EL (cell line): ENCODE measurements around the gene KCNT1.

Source experiments
- DNase-seq: peaks from one replicate; pipeline ENCODE4 v3.0.0-alpha.2; 2016

The KCNT1 gene

DNA sequence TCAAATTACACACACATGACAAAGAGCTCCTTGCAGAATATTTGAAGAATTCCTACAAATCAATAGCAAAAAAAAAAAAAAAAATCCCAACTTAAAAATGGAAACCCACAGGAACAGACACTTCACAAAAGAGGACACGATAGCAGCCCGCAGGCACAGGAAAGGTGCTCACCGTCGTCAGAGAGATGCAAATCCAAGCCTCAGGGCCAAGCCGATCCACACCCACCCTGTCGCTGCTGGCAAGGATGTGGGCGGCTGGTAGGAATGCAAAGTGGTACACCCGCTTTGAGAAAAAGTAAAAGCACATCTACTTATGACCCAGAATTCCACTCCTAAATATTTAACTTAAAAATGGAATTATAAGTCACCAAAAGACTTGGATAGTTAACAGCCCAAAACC, 28.0 kb upstream of the KCNT1 start:
- no peak for DNase-seq

DNA sequence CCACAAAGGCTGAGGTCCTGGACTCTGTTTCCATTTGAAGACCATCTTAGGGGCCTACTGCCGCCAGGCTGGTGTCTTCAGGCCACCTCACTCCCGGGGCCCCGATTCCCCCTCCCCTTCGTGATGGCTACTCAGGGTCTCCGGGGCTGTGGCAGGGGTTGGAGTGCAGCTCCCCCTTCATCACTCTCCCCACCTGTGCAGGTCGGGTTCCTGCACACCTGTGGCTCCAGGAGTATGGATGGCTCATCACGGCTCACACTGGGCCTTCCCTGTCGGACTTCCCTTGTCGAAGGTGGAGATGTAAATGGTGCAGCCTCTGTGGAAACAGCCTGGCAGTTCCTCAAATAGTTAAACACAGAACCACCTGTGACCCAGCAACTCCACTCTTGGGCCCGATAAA, 27.0 kb upstream of the KCNT1 start:
- no peak for DNase-seq

DNA sequence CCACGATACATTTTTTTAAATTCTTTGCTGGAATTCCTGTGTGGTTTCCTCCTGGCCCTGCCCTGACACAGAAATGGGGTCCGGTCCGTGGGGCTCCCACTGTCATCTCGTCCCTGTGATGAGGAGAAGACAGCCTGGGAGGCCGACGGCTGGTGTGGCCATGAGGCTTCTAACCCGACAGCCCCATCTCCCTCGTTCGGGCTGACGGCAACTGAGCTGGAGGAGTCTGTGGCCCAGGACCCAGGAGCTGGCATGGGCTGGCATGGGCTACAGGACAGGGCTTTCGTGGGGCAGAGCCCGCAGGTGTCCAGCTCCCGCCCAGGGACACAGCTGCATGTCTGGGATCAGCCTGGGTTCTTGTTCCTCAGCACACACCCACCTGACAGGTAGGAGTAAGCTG, 25.1 kb upstream of the KCNT1 start:
- DNase-seq = no peak

DNA sequence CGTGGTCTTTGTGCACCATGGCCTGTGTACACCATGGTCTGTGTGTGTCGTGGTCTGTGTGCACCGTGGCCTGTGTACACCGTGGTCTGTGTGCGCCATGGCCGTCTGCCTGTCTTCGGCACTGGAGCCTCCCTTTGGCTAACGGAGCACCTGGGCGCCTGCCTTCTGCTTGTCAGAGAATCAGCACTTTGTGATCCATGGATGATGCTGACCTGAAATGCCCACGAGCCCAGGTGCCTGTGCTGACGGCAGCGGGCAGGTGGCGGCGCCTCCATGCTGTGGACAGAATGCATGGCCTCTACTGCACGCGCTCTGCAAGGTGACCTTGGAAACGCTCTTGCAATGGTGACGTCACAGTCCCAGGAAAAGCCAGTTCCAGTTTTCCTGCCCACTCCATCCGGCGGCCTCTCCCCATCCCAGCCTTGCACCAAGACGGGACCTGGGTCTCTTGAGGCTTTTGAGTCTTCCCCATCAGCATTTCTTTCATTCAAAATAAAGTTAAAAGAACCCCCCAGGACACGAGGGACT, 24.3 kb upstream of the KCNT1 start:
- no peak for DNase-seq

DNA sequence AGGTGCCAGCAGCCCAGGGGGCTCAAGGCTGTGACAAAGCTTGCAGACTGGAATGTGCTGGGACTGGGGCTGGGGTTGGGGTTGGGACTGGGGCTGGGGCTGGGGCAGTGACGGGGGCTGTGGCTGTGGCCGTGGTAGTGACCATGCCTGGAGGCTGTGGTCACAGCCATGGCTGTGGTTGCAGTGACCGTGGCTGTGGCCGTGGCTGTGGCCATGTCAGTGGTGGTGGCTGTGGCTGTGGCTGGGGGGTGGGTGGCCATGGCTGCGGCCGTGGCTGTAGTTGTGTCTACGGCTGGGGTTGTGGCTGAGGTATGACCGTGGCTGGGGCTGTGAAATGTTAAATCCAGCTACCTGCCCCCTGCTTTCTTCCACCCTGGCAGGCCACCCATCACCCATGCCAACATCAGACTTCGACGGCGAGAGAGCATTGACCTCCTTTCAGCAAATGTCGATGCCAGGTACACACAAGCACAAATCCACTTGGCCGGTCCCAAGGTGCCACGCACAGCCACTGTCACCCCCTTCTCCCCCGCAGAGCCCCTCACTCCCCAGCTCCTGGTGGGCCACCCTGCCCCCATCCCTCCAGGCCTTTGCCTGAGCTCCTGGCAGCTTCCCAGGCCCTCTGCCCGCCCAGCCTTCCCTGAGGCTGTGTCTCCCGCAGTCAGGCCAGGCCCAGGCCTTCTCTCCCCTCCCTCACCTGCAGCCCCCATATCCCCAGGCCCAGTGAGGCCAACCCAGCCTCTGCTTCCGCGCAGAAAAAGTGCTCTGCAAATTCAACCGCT, 23.6 kb upstream of the KCNT1 start:
- no peak for DNase-seq

DNA sequence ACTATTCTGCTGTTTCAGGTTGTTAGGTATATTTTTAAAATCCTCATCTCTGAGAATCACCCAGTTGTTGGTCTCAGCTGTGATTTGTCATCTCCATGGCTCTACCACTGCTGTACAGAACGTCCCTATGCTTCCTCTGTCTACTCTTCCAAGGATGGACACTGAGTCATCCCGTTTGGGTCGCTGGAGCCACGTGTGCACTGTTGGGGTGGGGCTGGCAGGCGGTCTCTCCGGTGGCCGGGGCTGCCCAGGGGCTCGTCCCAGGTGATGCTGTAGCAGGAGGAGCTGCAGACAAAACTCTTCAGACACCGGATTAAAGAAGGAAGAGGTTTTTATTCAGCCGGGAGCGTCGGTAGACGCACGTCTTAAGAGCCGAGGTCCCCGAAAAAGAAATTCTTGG, 21.9 kb upstream of the KCNT1 start:
- no peak for DNase-seq

DNA sequence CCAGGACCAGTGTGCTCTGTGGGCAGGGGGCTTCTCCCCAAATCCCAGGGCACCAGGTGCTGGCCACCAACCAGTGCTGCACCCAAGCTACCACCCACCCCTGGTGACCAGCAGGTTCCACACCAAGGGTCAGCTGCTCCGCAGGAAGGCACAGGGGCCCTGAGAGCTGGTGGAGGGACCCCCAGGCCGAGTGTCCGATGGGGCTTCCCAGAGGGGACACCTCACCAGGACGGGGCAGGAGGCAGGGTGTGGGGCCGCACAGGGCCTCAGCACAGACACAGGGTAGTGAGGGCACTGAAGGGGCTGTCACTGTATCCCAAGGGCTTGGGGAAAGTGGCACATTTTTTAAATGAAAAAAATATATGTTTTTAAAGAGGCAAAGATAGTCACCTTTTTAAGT, 20.8 kb upstream of the KCNT1 start:
- DNase-seq = no peak

DNA sequence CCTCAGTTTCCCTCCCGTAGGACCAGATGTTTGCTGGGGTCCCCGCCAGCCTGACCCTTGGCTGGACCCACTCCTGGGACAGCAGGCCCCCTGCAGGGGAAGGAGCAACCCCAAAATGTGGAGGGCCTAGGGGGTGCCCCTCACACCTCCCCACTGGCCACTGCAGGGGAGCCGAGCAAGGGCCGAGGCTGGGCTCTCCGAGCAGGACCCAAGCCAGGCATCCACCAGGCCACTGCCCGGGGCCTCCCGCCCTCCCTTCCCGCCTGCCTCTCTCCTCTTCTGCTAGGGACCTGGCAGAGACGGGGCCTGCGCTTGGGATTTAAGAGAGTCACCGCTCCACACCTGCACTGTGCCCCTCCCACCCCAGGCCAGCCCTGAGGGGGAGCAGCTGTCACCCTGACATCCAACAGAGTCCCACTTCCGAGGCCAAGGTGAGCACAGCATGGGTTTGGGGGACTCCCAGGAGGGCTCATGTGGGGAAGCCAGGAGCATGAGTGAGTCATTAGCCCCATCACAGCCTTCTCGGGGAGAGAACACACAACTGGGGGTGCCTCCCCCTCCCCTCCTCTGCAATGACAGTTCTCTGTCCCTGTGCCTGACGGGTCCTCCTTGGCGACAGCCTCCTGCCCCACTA, 18.5 kb upstream of the KCNT1 start:
- DNase-seq = no peak

DNA sequence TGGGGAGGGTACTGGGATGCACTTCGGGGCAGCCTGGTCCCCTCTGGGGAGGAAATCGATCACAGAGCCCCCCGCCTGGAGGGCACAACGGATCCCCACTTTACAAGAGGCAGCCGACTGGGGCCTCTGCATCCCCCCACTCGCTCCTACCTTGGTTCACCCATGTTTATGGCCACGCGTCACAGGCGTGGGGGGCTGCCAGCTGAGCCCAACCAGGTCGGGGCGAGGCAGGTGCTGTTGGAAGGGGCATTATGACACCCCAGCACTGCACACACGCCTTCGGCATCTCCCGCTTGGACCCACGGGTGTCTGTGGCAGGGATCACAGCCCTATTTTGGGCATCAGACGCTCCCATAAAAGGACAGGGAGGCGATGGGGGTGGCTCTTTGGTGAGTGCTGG, 17.3 kb upstream of the KCNT1 start:
- no peak for DNase-seq

DNA sequence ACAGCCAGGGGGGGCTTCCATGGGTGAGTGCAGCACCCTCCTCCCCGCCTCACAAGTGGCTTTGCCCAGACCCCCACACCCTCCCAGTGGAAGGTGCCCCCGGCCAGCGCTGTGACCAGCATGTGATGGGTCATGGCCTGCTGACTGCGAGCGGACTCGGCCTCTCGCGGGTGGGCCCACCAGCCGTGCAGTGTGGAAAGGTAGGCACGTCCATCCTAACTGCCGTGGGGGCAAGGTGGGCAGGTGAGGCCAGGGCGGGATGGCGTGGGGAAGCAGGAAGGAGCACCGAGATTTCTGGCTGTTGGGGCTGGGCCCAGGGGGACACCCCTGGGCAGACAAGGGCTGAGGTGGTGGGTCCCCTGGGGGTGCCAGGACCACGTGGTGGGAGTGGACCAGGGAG, 14.8 kb upstream of the KCNT1 start:
- no peak for DNase-seq

DNA sequence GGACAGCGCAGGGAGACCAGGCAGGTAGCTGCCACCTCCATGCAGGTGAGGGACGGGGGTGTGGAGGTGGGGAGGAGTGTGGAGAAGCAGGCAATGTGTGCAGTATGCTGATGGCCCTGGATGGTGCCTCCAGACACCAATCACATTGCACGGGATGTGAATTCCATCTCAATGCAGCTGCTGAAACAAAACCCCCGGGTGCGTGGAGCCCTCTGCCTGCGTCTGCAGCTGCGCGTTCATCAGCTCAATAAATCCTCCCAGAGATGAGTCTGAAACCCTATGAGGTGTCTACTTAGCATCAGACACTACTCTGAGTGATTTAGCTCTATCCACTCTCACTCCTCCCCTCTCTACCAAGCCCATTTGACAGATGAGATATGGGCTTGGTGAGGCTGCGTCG, 13.0 kb upstream of the KCNT1 start:
- no peak for DNase-seq

DNA sequence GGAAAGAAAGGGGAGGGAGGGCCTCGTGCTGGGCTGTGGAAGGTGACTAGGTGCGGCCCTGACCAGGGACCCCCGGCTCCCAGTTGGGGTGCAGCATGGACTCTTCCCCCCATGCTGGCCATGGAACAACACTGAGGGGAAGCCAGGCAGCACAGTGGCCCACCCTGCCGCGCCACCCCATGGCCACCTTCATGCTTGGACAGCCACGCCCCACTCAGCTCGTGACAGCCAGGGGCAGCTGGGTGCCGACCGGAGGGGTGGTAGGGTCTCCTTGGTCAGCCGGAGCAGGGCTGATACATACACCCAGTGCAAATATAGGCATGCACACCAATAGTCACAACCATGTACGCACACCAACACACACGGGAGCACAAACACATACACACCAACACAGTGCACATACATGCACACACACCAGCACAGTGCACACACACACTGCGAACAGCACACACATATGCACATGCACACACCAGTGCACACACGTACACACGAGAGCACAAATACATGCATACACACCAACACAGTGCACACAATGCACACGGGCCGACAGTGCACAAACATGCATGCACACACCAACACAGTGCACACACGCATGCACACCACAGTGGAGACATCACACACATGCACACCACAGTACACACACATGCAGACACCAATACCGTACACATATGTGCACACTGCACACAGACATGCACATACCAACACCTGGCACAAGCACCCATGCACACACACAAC, 11.0 kb upstream of the KCNT1 start:
- no peak for DNase-seq

DNA sequence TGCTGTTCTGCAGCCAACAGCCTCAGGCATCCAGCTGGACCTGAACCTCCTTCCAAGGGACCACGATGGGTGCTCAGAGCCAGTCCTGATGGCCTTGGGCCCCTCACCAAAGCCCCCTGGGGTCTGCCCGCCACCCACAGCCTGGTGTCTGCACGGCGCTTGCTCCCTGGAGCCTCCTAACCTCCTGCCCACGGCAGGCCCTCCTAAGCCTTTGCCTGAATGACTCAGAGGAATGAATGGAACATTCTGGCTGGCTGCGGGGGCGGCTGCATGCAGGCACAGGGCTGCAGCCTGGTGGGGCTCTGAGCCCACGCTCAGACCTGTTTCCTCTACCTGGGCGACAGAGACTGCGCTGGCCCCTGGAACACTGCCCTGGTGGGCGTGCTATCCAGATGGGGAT, 9.6 kb upstream of the KCNT1 start:
- no peak for DNase-seq

DNA sequence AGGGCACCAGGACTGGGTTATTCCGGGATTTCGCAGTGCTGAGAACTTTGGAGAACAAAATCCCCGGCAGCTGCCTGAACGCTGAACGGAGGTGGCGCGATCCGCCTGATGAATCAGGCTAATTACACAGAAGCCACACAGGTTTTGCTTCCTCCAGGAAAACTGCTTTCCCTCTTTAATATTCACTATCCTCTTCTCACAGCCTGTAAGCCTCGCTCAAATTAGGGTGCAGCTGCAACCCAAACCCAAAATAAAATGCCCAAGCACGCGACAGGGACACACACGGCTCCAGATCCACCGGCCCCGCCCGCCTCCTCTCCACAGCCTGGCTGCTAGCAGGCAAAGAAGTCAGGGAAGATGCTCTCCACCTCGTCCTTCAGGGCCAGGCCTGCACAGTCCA, 8.7 kb upstream of the KCNT1 start:
- no peak for DNase-seq

DNA sequence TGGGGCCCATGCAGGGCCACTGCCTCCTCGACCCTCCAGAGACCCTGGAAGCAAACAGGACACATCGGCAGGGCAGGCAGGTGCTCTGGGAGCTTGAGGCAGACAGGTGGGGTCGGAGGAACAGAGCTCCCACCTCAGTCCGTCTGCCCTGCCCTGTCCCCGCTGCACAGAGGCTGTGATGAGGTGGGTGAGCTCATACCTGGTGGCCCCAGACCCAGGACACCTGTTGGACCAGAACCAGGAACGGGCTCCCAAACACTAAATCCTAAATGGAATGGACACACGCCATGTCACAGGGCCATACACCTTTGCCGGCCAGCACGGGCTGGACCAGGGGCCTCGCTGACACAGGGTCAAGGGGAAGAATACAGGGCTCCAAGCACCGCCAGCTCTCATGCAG, 8.2 kb upstream of the KCNT1 start:
- no peak for DNase-seq

DNA sequence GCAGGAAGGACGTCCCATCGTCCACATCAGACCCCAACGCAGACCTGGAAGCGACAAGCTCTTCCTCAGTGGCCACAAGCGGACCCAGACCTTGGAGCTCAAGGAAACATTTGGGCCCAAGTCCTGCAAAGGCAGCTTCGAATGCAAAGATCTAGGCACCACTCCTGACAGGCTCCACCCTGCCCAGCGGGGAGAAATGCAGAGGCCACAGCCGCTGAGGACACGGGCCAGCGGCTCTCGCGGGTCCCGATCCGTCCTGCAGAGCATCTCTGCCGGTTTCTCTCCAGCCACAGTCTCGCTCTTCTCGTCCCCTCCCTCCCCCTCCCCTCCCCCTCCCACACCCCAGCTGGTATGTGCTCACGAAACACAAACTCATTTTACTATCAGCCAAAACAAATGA, 7.6 kb upstream of the KCNT1 start:
- DNase-seq = no peak

DNA sequence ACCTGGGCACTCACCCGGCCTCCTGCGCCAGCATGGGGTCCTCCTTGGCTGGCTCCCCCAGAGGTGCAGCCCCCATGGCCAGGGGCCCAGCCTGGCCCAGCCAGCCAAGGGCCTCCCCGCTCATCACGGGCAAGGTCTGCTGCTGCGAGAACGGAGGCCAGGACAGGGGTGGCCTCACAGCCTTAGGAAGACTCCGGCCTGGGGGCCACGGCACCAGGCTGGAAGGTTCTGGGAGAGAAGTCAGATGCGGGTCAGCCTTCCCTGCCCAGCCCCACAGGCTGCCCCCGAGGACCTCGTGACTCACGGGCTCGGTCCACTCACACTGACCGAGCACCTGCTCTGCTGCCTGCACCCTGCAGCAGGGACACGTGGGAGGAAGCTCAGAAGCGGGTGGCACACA, 6.9 kb upstream of the KCNT1 start:
- no peak for DNase-seq

DNA sequence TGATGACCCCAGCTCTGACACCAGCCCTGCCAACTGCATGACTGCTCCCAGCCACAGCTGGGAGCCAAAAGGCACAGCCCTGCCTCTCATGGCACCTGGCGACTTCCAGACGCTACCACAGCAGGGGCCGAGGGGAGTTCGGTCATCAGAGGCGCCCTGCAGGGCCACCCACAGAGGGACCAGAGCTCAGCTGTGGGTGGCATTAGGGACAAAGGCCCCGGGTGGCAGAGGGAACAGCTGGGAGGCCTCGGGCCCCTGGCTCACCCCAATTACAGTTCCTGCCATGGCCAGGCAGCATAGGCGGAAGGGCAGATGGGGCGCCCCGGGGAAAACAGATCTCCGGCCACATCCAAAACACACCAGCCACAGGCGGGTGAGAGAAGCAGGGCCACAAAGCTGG, 6.3 kb upstream of the KCNT1 start:
- DNase-seq = no peak

DNA sequence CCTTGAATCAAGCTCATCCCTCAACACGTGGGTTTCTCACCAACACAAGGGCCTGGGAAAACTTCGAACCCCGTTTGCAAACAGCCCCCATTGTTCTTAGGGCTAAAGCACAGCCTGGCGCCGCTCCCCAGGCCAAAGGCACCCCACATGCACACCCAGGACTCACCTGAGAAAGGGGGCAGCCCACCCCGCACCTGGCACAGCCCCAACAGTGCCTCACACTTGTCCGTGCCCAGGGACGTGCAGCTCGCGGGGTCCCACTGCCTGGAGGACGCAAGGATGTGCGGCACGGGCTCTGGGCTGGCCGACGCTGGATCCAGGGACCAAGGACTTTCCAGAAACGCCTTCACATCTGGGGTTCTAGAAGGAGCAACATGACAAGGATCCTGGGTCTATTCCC, 5.5 kb upstream of the KCNT1 start:
- DNase-seq = no peak

DNA sequence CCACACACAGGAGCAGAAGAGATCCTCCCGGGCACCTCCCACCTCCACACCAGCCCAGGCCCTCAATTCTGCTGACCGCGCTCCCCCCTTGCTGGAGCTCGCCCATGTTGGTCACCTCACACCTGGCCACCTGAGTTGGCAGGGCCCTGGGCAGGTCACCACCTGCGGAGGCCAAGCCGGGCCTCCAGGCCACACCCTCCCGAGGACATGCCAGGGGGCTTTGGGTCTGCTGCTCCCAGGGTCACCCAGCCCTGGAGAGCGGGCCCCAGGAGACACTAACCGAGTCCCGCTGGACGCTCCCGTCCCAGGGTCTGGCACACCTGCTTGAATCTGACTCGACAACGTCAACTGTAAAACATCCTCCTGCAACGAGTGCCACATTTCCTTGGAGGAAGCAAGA, 4.8 kb upstream of the KCNT1 start:
- DNase-seq = no peak

DNA sequence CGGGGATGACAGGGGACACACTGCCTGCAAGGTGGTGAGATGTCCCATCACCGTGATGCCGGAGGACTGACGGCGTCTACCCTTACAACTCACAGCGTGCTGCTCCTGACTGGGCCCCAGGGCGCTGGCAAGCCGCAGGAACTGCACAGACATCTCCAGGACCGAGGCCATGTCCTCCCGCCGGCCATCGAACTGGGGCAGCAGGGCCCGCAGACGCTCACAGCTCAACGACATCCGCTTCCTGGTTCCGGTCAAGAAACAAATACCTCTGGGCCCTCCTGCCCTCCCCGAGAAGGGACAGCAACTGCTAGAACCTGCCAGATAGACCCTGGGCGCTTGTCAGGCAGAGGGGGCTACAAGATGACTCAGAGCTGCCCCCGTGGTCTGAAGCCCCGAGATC, 3.7 kb upstream of the KCNT1 start:
- DNase-seq = no peak

DNA sequence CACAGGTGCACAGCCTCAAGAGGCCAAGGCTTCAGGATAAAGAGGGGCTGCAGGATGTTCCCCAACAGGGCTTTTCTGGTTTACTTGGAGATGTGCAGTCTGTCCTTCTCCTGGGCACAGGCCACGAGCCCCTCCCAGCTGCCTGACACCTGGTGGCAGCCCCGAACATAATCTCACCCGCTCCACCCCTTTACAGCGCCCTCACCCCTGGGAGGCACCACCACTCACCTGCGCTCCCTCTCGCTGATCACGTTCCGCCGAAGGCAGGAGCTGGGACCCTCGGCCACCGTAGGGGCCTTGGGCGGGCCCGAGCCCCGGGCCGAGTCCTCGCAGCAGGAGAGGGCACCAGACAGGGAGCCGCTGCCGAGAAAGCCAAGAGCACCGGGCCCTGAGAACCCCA, 3.2 kb upstream of the KCNT1 start:
- DNase-seq = no peak

DNA sequence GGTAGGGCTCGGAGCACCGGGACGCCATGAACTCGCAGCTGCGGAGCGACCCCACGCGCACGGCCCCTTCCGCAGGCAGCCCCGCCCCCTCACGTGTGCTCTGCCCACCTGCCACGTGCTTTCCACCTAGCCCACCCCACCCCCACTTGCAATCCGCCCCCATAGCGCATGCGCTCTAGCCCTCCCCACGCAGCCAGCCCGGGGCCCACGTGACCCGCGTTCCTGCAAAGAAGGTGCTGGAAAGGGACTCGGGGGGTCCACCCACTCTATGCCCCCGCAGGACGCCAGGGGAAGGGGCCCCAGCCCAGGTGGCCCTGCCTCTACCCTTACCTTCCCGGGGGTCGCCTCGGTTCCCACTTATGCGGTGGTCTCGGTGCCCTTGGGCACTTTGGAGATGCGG, 2.5 kb upstream of the KCNT1 start, which contains the start of gene SOHLH1:
Gene SOHLH1 (minus strand): TSS at position 42 of the 400 bp plus-strand sequence. CDS start 14 bp downstream, at position 28.
- DNase-seq = no peak

DNA sequence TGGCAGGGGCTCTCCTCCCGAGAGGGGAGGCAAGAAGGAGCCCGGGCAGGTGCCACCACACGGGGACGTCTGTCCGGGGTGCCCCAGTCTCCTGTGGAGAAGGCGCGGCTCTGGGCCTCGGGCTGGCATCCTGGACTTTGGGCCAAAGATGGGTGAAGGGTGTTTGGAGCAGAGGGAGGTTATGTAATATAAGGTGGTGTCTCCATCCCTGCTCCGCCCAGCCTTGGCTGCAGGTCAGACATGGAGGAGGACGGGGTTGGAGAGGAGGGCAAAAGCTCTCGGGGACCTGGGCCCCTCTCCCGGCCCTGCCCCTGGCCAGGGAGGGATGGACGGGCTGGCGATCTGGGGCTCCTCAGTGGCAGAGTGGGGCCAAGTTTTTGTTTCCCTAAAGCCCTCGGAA, 1.5 kb upstream of the KCNT1 start:
- no peak for DNase-seq
